WTC11 (cell line): ENCODE data around the gene LCE3E. TPM values are rescaled to one million over a fixed set of nuclear protein-coding genes. Genes with fewer than 3 reads are reported as not detected.

Experiments used
- ATAC-seq: fragments of 200-7000 bp; cut with Tn5 transposase; 2 replicates; pipeline ENCODE4 v1.10.0; 2021; ENCODE audit warnings: mild to moderate bottlenecking, moderate library complexity
- CTCF ChIA-PET: fragments of 300-600 bp; sonication (Branson Sonifier 250); formaldehyde crosslinking; loops from one replicate; lab custom pipeline; 2021; ENCODE audit warnings: antibody characterized with exemption; lab: Charles Lee
- POLR2A ChIA-PET: fragments of 350-600 bp; sonication (Branson Sonifier 250); formaldehyde crosslinking; loops from one replicate; lab custom pipeline; 2021; ENCODE audit warnings: antibody characterized with exemption; lab: Charles Lee
- DNase-seq: peaks from one replicate; pipeline ENCODE4 v3.0.0; 2021; ENCODE audit warnings: low spot score
- H3K27ac Mint-ChIP-seq: 2 replicates; pipeline ENCODE4 v1.8.0; 2021; ENCODE audit warnings: mixed read lengths
- H3K27me3 Mint-ChIP-seq: 2 replicates; pipeline ENCODE4 v1.8.0; 2021; ENCODE audit warnings: low read depth, mild to moderate bottlenecking, moderate library complexity, mixed read lengths
- H3K36me3 Mint-ChIP-seq: 2 replicates; pipeline ENCODE4 v1.8.0; 2021; ENCODE audit warnings: mixed read lengths
- H3K4me1 Mint-ChIP-seq: 2 replicates; pipeline ENCODE4 v1.8.0; 2022; ENCODE audit warnings: mixed read lengths
- H3K4me3 Mint-ChIP-seq: 2 replicates; pipeline ENCODE4 v1.8.0; 2021; ENCODE audit warnings: mild to moderate bottlenecking, moderate library complexity, mixed read lengths
- H3K9me3 Mint-ChIP-seq: 2 replicates; pipeline ENCODE4 v1.8.0; 2021; ENCODE audit warnings: mixed read lengths
- GABPB1 ChIP-seq: sonication (generic); formaldehyde crosslinking; IDR thresholded peaks from 2 replicates; pipeline ENCODE4 v1.8.1; 2023; ENCODE audit warnings: mild to moderate bottlenecking, missing genetic modification reagents
- GTF2I ChIP-seq: fragments of 250-450 bp; sonication (Bioruptor Pico); conservative IDR thresholded peaks from 2 replicates; pipeline ENCODE4 v1.4.0; 2021; ENCODE audit warnings: mild to moderate bottlenecking
- NFE2L1 ChIP-seq: sonication (generic); formaldehyde crosslinking; IDR thresholded peaks from 2 replicates; pipeline ENCODE4 v1.8.1; 2023; ENCODE audit warnings: missing genetic modification reagents
- RELA ChIP-seq: sonication (generic); formaldehyde crosslinking; IDR thresholded peaks from 2 replicates; pipeline ENCODE4 v1.8.1; 2022; ENCODE audit warnings: missing genetic modification reagents, mild to moderate bottlenecking, borderline replicate concordance
- SMAD4 ChIP-seq: sonication (generic); formaldehyde crosslinking; IDR thresholded peaks from 2 replicates; pipeline ENCODE4 v1.8.0; 2022; ENCODE audit warnings: mild to moderate bottlenecking, missing genetic modification reagents
- SP1 ChIP-seq: sonication (generic); formaldehyde crosslinking; conservative IDR thresholded peaks from 2 replicates; pipeline ENCODE4 v1.8.1; 2022; ENCODE audit warnings: missing genetic modification reagents
- ZBTB21 ChIP-seq: sonication (generic); formaldehyde crosslinking; IDR thresholded peaks from 2 replicates; pipeline ENCODE4 v1.8.1; 2023; ENCODE audit warnings: mild to moderate bottlenecking, missing genetic modification reagents, borderline replicate concordance
- ZNF263 ChIP-seq: sonication (generic); formaldehyde crosslinking; IDR thresholded peaks from 2 replicates; pipeline ENCODE4 v1.8.1; 2022; ENCODE audit warnings: low read depth, mild to moderate bottlenecking, moderate library complexity, missing genetic modification reagents
- total RNA-seq: library from RNA; stranded (reverse); gene quantifications from 3 replicates; pipeline ENCODE4 v1.2.3, GENCODE V29; 2021
- TF ChIP-seq, protein P1 (sequence below): fragments of 250-450 bp; sonication (Bioruptor Pico); IDR thresholded peaks from 2 replicates; pipeline ENCODE4 v2.1.2; 2022; ENCODE audit warnings: mild to moderate bottlenecking, moderate library complexity
- TF ChIP-seq, protein P2 (sequence below): sonication (generic); formaldehyde crosslinking; IDR thresholded peaks from 2 replicates; pipeline ENCODE4 v1.8.1; 2022; ENCODE audit warnings: mild to moderate bottlenecking, missing genetic modification reagents, moderate library complexity, borderline replicate concordance
- TF ChIP-seq, protein P3 (sequence below): sonication (generic); formaldehyde crosslinking; IDR thresholded peaks from 2 replicates; pipeline ENCODE4 v1.8.0; 2022; ENCODE audit warnings: mild to moderate bottlenecking, missing genetic modification reagents
- TF ChIP-seq, protein P4 (sequence below): sonication (generic); formaldehyde crosslinking; IDR thresholded peaks from 2 replicates; pipeline ENCODE4 v1.8.1; 2023; ENCODE audit warnings: mild to moderate bottlenecking, missing genetic modification reagents
- TF ChIP-seq, protein P5 (sequence below): sonication (generic); formaldehyde crosslinking; IDR thresholded peaks from 2 replicates; pipeline ENCODE4 v1.8.1; 2022; ENCODE audit warnings: low read depth, missing genetic modification reagents, borderline replicate concordance
- TF ChIP-seq, protein P6 (sequence below): fragments of 250-450 bp; sonication (Bioruptor Pico); conservative IDR thresholded peaks from 2 replicates; pipeline ENCODE4 v1.9.0; 2021; ENCODE audit warnings: mild to moderate bottlenecking
- TF ChIP-seq, protein P7 (sequence below): sonication (generic); formaldehyde crosslinking; IDR thresholded peaks from 2 replicates; pipeline ENCODE4 v1.8.0; 2022; ENCODE audit warnings: mild to moderate bottlenecking, missing genetic modification reagents
- TF ChIP-seq, protein P8 (sequence below): sonication (generic); formaldehyde crosslinking; IDR thresholded peaks from 2 replicates; pipeline ENCODE4 v1.8.1; 2023; ENCODE audit warnings: mild to moderate bottlenecking, moderate library complexity, missing genetic modification reagents
- TF ChIP-seq, protein P9 (sequence below): sonication (generic); formaldehyde crosslinking; IDR thresholded peaks from 2 replicates; pipeline ENCODE4 v1.8.1; 2023; ENCODE audit warnings: mild to moderate bottlenecking, missing genetic modification reagents

LCE3E gene
- total RNA-seq, 1 experiment from 2014 or later, result not detected

DNA sequence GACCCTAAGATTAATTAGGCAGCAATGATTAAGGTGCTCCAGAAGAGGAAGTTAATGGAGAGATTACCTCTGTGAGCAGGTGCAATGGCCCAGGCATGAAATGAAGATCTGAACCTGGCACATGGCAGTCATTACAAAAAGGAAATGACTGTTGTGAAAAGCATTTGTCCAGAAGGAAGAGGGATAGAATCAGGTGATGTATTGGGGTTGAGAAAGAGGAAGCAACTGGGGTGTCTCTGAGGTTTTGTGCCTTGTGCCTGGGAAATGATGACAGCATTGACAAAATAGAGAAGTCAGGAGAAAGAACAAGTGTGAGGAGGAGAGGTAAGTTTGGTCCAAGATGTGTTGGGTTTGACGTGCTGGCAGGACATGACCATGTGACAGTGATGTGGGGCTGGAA lies 46.7 kb downstream of the LCE3E start:
- ATAC-seq (no peak), DNase-seq (no peak)
- no peaks in the 10 kb centered on the region for H3K4me1 Mint-ChIP-seq
- peaks cover 23% of the 10 kb centered on the region for H3K9me3 Mint-ChIP-seq
- H3K4me3 Mint-ChIP-seq, result no peak overlapping the region
- no peaks in the 10 kb centered on the region; the same call in 1 of the 2 replicates for H3K27me3 Mint-ChIP-seq
- no peak overlapping the region for H3K27ac Mint-ChIP-seq
- POLR2A ChIA-PET, result no interaction called here
- CTCF ChIA-PET, result no interaction called here
- H3K36me3 Mint-ChIP-seq, result peaks cover 39% of the 10 kb centered on the region
- TF ChIP-seq, protein P1, sequence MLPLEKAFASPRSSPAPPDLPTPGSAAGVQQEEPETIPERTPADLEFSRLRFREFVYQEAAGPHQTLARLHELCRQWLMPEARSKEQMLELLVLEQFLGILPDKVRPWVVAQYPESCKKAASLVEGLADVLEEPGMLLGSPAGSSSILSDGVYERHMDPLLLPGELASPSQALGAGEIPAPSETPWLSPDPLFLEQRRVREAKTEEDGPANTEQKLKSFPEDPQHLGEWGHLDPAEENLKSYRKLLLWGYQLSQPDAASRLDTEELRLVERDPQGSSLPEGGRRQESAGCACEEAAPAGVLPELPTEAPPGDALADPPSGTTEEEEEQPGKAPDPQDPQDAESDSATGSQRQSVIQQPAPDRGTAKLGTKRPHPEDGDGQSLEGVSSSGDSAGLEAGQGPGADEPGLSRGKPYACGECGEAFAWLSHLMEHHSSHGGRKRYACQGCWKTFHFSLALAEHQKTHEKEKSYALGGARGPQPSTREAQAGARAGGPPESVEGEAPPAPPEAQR (CRISPR knock-in tag), result no peak
- TF ChIP-seq SP1 (CRISPR knock-in tag), result no peak
- TF ChIP-seq, protein P2, sequence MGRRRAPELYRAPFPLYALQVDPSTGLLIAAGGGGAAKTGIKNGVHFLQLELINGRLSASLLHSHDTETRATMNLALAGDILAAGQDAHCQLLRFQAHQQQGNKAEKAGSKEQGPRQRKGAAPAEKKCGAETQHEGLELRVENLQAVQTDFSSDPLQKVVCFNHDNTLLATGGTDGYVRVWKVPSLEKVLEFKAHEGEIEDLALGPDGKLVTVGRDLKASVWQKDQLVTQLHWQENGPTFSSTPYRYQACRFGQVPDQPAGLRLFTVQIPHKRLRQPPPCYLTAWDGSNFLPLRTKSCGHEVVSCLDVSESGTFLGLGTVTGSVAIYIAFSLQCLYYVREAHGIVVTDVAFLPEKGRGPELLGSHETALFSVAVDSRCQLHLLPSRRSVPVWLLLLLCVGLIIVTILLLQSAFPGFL (CRISPR knock-in tag), result no peak
- TF ChIP-seq, protein P3, sequence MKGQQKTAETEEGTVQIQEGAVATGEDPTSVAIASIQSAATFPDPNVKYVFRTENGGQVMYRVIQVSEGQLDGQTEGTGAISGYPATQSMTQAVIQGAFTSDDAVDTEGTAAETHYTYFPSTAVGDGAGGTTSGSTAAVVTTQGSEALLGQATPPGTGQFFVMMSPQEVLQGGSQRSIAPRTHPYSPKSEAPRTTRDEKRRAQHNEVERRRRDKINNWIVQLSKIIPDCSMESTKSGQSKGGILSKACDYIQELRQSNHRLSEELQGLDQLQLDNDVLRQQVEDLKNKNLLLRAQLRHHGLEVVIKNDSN (CRISPR knock-in tag), result no peak
- no peak for TF ChIP-seq GTF2I (CRISPR knock-in tag)

DNA sequence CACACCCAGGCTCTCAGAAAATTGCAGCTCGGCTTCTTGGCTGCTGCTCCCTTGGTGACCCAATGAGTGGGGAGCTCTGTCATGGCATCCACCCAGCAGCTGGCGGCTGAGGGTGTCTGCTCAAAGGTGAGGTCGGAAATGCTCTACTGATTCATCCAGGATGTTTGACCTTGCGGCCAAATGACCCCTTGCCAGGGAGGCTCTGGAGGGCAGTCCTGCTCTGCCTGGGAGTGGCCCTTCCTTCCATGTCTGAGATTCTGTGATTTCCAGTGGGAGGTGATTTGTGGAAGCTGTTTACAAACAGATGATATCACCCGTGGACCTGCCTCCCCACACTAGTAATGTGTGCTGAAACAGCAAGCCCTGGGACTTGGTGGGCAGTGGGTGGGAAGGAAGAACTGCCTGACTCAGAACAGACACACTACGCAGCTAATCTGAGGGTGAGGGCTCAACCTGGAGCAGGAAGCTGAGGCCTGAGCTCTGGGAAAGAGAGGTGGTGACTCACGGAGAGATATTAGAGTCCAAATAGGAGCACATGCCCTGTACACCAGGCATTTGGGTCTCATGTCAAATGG lies 49.3 kb downstream of the LCE3E start:
- H3K36me3 Mint-ChIP-seq, result peaks cover 41% of the 10 kb centered on the region
- peaks cover 45% of the 10 kb centered on the region for H3K9me3 Mint-ChIP-seq
- H3K27ac Mint-ChIP-seq, result no peak overlapping the region
- DNase-seq, result no peak
- H3K27me3 Mint-ChIP-seq, result peaks cover 4% of the 10 kb centered on the region
- ChIA-PET CTCF (no interaction called here), POLR2A (no interaction called here)
- ATAC-seq, result no peak
- no peaks in the 10 kb centered on the region for H3K4me1 Mint-ChIP-seq
- TF ChIP-seq GABPB1 (CRISPR knock-in tag) (no peak), RELA (CRISPR knock-in tag) (no peak)
- TF ChIP-seq, protein P4, sequence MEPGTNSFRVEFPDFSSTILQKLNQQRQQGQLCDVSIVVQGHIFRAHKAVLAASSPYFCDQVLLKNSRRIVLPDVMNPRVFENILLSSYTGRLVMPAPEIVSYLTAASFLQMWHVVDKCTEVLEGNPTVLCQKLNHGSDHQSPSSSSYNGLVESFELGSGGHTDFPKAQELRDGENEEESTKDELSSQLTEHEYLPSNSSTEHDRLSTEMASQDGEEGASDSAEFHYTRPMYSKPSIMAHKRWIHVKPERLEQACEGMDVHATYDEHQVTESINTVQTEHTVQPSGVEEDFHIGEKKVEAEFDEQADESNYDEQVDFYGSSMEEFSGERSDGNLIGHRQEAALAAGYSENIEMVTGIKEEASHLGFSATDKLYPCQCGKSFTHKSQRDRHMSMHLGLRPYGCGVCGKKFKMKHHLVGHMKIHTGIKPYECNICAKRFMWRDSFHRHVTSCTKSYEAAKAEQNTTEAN (CRISPR knock-in tag), result no peak
- TF ChIP-seq, protein P5, sequence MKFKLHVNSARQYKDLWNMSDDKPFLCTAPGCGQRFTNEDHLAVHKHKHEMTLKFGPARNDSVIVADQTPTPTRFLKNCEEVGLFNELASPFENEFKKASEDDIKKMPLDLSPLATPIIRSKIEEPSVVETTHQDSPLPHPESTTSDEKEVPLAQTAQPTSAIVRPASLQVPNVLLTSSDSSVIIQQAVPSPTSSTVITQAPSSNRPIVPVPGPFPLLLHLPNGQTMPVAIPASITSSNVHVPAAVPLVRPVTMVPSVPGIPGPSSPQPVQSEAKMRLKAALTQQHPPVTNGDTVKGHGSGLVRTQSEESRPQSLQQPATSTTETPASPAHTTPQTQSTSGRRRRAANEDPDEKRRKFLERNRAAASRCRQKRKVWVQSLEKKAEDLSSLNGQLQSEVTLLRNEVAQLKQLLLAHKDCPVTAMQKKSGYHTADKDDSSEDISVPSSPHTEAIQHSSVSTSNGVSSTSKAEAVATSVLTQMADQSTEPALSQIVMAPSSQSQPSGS (CRISPR knock-in tag), result no peak
- TF ChIP-seq, protein P6, sequence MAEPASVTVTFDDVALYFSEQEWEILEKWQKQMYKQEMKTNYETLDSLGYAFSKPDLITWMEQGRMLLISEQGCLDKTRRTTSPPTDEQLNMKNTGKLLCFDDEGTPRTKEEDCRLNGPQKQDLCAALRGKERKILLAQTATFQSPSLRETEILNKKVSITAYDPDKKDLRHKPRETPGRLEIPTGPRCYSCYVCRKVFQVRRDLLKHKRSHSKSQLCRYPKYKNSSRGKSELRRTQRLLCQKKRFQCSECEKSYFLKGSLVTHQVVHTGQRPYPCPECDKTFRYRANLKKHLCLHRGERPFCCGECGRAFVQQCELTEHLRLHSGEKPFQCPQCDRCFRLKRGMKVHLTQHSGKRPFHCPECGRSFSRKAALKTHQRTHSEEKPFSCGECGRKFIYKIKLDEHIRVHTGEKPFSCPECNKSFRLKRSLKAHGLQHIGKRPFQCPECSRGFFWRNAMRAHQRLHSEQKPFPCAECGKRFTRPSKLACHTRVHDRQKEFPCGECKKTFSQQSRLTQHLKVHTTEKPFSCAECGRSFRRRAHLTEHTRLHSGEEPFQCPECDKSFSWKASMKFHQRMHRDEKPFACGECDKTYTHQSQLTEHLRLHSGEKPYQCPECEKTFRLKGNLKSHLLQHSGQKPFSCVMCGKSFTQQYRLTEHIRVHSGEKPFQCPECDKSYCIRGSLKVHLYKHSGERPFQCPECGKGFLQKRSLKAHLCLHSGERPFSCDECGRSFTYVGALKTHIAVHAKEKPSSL (CRISPR knock-in tag), result no peak
- no peak overlapping the region for H3K4me3 Mint-ChIP-seq

DNA sequence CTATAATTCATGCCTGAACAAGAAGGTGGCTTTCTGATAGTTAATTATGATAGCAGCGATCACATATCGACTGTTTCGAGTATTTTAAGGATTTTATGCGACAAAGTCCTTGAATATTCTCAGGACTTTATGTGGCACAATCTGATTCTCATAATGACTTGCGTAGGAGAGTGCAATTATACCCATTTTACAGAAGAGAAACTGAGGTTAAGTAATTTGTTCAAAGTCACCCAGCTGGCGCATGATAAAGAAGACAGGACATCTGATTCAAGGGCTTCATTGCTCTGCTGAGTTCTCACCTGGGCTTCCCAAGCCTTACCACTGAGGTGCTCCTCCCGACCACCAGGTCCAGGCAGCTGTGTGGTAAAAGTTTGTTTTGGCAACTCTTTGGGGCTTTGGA lies 50.5 kb downstream of the LCE3E start:
- peaks cover 8% of the 10 kb centered on the region for H3K27me3 Mint-ChIP-seq
- ChIA-PET POLR2A (no interaction called here), CTCF (no interaction called here)
- no peak overlapping the region for H3K27ac Mint-ChIP-seq
- no peak overlapping the region for H3K4me3 Mint-ChIP-seq
- H3K4me1 Mint-ChIP-seq, result no peaks in the 10 kb centered on the region
- peaks cover 47% of the 10 kb centered on the region for H3K36me3 Mint-ChIP-seq
- peaks cover 52% of the 10 kb centered on the region for H3K9me3 Mint-ChIP-seq
- ATAC-seq, result no peak
- no peak for DNase-seq
- TF ChIP-seq, protein P7, sequence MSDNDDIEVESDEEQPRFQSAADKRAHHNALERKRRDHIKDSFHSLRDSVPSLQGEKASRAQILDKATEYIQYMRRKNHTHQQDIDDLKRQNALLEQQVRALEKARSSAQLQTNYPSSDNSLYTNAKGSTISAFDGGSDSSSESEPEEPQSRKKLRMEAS (CRISPR knock-in tag), result no peak
- TF ChIP-seq, protein P8, sequence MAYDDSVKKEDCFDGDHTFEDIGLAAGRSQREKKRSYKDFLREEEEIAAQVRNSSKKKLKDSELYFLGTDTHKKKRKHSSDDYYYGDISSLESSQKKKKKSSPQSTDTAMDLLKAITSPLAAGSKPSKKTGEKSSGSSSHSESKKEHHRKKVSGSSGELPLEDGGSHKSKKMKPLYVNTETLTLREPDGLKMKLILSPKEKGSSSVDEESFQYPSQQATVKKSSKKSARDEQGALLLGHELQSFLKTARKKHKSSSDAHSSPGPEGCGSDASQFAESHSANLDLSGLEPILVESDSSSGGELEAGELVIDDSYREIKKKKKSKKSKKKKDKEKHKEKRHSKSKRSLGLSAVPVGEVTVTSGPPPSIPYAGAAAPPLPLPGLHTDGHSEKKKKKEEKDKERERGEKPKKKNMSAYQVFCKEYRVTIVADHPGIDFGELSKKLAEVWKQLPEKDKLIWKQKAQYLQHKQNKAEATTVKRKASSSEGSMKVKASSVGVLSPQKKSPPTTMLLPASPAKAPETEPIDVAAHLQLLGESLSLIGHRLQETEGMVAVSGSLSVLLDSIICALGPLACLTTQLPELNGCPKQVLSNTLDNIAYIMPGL (CRISPR knock-in tag), result no peak
- no peak for TF ChIP-seq NFE2L1
- TF ChIP-seq ZBTB21, result no peak
- no peak for TF ChIP-seq ZNF263
- TF ChIP-seq, protein P9, sequence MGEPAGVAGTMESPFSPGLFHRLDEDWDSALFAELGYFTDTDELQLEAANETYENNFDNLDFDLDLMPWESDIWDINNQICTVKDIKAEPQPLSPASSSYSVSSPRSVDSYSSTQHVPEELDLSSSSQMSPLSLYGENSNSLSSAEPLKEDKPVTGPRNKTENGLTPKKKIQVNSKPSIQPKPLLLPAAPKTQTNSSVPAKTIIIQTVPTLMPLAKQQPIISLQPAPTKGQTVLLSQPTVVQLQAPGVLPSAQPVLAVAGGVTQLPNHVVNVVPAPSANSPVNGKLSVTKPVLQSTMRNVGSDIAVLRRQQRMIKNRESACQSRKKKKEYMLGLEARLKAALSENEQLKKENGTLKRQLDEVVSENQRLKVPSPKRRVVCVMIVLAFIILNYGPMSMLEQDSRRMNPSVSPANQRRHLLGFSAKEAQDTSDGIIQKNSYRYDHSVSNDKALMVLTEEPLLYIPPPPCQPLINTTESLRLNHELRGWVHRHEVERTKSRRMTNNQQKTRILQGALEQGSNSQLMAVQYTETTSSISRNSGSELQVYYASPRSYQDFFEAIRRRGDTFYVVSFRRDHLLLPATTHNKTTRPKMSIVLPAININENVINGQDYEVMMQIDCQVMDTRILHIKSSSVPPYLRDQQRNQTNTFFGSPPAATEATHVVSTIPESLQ (CRISPR knock-in tag), result no peak
- no peak for TF ChIP-seq SMAD4
